Activated CD4-positive, CD25-positive, alpha-beta regulatory T cell treated with anti-CD3 and anti-CD28 coated beads, Interleukin-2, amount 50 U/mL, for 24 hours (primary cell): ENCODE results near the gene TREML4.
A peak's percentile ranks its signal among the peaks of the same experiment; 100 is the strongest.
"Not testable (repeated sequence)": the region's sequence is repeated elsewhere in the genome, so short reads cannot be mapped to it uniquely, and the experiment has no call there.

Experiments used
- ATAC-seq, 2 donors: fragments of 150-1000 bp; cut with Tn5 transposase; one replicate each; pipeline ENCODE4 v1.10.0; 2021; ENCODE audit warnings: mild to moderate bottlenecking in 1 of 2, moderate library complexity in 1 of 2

The TREML4 gene

GRCh38 chr6:41208439-41209106 is 19.6 kb upstream of the TREML4 start:
- ATAC-seq = peak in 1 of 2 donors; percentile 24

GRCh38 chr6:41209547-41210320 is 18.4 kb upstream of the TREML4 start:
- ATAC-seq = no peak

GRCh38 chr6:41214559-41215238 is 13.4 kb upstream of the TREML4 start:
- ATAC-seq = no peak

GRCh38 chr6:41215777-41216176 is 12.4 kb upstream of the TREML4 start:
- ATAC-seq = no peak

- no peak for ATAC-seq
Measured at GRCh38 chr6:41216616-41217015, 11.5 kb upstream of the TREML4 start.

- ATAC-seq = no peak
Measured at GRCh38 chr6:41222045-41222444, 6.1 kb upstream of the TREML4 start.

- no peak for ATAC-seq
Measured at GRCh38 chr6:41222513-41222912, 5.6 kb upstream of the TREML4 start.

- no peak for ATAC-seq
Measured at GRCh38 chr6:41224800-41225199, 3.3 kb upstream of the TREML4 start.

GRCh38 chr6:41226752-41227151 is 1.4 kb upstream of the TREML4 start:
- ATAC-seq = no peak

- no peak for ATAC-seq
Measured at GRCh38 chr6:41228616-41229015, 467 bp downstream of the TREML4 start.

GRCh38 chr6:41229721-41230120 is 1.6 kb downstream of the TREML4 start:
- ATAC-seq = no peak

- no peak for ATAC-seq
Measured at GRCh38 chr6:41231246-41231645, 3.1 kb downstream of the TREML4 start.

- no peak for ATAC-seq
Measured at GRCh38 chr6:41232667-41233066, 4.5 kb downstream of the TREML4 start.

GRCh38 chr6:41236276-41236675 is 8.1 kb downstream of the TREML4 start:
- no peak for ATAC-seq

GRCh38 chr6:41237128-41237527 is 9.0 kb downstream of the TREML4 start:
- no peak for ATAC-seq

GRCh38 chr6:41239467-41240159 is 11.5 kb downstream of the TREML4 start:
- no peak for ATAC-seq

- ATAC-seq = not testable (repeated sequence)
Measured at GRCh38 chr6:41246529-41246928, 18.4 kb downstream of the TREML4 start.

GRCh38 chr6:41247288-41247865 is 19.2 kb downstream of the TREML4 start:
- ATAC-seq = no peak

GRCh38 chr6:41247882-41248705 is 19.9 kb downstream of the TREML4 start:
- ATAC-seq = no peak

- ATAC-seq = no peak
Measured at GRCh38 chr6:41252401-41253169, 24.4 kb downstream of the TREML4 start.

- ATAC-seq = no peak
Measured at GRCh38 chr6:41255110-41255509, 27.0 kb downstream of the TREML4 start.
